HepG2 (cell line): Measurements from ENCODE around the gene GABBR2.

Source experiments
- EZH2 ChIP-seq: conservative IDR thresholded peaks from 2 replicates; pipeline ENCODE4 v1.6.1; 2012; ENCODE audit warnings: mild to moderate bottlenecking, low read depth, low read length, moderate library complexity
- NRL ChIP-seq: sonication (generic); formaldehyde crosslinking; IDR thresholded peaks from 2 replicates; pipeline ENCODE4 v1.5.0; 2020; ENCODE audit warnings: missing genetic modification reagents, mild to moderate bottlenecking, moderate library complexity, borderline replicate concordance
- POLR2AphosphoS5 ChIP-seq: IDR thresholded peaks from 2 replicates; pipeline ENCODE4 v1.6.1; 2012; ENCODE audit warnings: low read depth, low read length

DNA sequence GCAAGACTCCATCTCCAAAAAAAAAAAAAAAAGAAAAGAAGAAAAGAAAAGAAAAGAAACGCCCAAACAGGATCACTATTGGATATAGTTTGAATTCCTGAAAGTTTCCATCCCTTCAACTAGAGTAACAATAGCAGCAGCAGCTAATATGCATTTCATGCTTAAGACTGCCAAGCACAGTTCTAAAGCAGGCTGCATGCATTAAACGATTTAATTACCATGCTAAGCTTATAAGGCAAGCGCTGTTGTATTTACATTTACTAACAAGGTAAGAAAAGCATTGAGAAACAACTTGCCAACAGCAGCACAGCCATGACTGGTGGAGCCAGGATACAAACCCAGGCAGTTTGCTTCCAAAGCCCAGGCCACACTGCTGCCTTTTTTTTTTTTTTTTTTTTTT is 466.3 kb downstream of the GABBR2 start:
- TF ChIP-seq POLR2AphosphoS5, result no peak
- no peak for TF ChIP-seq EZH2
- no peak for TF ChIP-seq NRL
